Pancreas (tissue), 10 donors: Measurements from ENCODE around the gene NBPF11. TPM values are rescaled to one million over a fixed set of nuclear protein-coding genes. Genes with fewer than 3 reads are reported as not detected.
"Not testable (repeated sequence)": the region's sequence is repeated elsewhere in the genome, so short reads cannot be mapped to it uniquely, and the experiment has no call there.

Experiments
- ATAC-seq, 4 donors: fragments of 200-7000 bp; cut with Tn5 transposase; one replicate each; pipeline versions ENCODE4 v1.8.0 to v1.9.1; 2020; ENCODE audit warnings: mild to moderate bottlenecking in 4 of 4, moderate library complexity in 4 of 4
- DNase-seq, 6 donors: peaks; one replicate each; pipeline ENCODE4 v3.0.0-alpha.2; 2020
- FAIRE-seq: peaks from 2 replicates; lab custom pipeline; 2012; peaks lifted over from hg19 to GRCh38; lab: Jason Lieb, UNC
- H3K27ac ChIP-seq, 4 donors: fragments of 200-600 bp; sonication (generic); 1 replicate in 3 of 4; 2 replicates in 1 of 4; pipeline versions ENCODE4 v1.5.0 to v1.8.0; 2020
- H3K27me3 ChIP-seq, 4 donors: fragments of 200-600 bp; one replicate each; pipeline ENCODE4 v1.8.0; 2021
- H3K36me3 ChIP-seq, 3 donors: fragments of 200-600 bp; sonication (generic) in 1 of 3; one replicate each; pipeline versions ENCODE4 v1.5.0 to v1.8.0; 2020 to 2021
- H3K4me1 ChIP-seq, 3 donors: fragments of 200-600 bp; one replicate each; pipeline ENCODE4 v1.8.0; 2021
- H3K4me3 ChIP-seq, 4 donors: fragments of 200-600 bp; sonication (generic) in 2 of 4; one replicate each; pipeline versions ENCODE4 v1.5.0 to v1.8.0; 2020 to 2021
- H3K9me3 ChIP-seq, 4 donors: fragments of 200-600 bp; one replicate each; pipeline ENCODE4 v1.8.0; 2021
- WGBS, 2 donors: extraction: QIAGEN DNeasy Blood & Tissue Kit; methylation state at CpG; one replicate each; pipeline ENCODE4 v1.1.7; 2013; 5-methylcytosine and 5-hydroxymethylcytosine counted together
- intact Hi-C, 3 donors: fragments of 100-400 bp; cut with DNase I; formaldehyde crosslinking; loops; one replicate each; pipeline versions ENCODE4 v1.11.1 to v1.14.2; 2022
- polyA plus RNA-seq, 2 donors: library from polyadenylated mRNA; stranded (reverse); fragments of 200-250 nt; gene quantifications; one replicate each; pipeline ENCODE4 v1.2.3, GENCODE V29; 2013
- total RNA-seq, 6 donors: library from RNA; stranded (reverse); fragmentation: NEBNext Ultra II Directional in 4 of 6; extraction: Animal tissue kit (Norgen Biotek cat#: 25700) in 4 of 6; gene quantifications; one replicate each; pipeline versions ENCODE4 v1.2.1 to v1.2.4, GENCODE V29; 2021 to 2023
- TF ChIP-seq, protein P1 (sequence below), 4 donors: fragments of 200-600 bp; sonication (generic) in 3 of 4; IDR thresholded peaks; one replicate each; pipeline versions ENCODE4 v1.5.0 to v1.8.0; 2021; ENCODE audit warnings: antibody characterized with exemption in 4 of 4
- donor health status: healthy with polysubstance abuse.
- donor health status: DM: no; HTN: no; CAD: no; lungs with moderate emphysema.
- donor health status: DM: no; HTN: no; CAD: no.
- donor health status: control.
- donor health status: control.
- donor health status: Bipolar disorder and iron deficiency.
- donor health status: DM: yes; HTN: yes; CAD: no.
- donor health status: DM: no; HTN: no; CAD: no.
- donor health status: DM: no; HTN: no; CAD: no.
- donor health status: DM: yes; HTN: yes; CAD: no.

The NBPF11 gene
- total and polyA plus RNA-seq, 8 donors: 4.0 to 9.8 (median 6.3) TPM

DNA sequence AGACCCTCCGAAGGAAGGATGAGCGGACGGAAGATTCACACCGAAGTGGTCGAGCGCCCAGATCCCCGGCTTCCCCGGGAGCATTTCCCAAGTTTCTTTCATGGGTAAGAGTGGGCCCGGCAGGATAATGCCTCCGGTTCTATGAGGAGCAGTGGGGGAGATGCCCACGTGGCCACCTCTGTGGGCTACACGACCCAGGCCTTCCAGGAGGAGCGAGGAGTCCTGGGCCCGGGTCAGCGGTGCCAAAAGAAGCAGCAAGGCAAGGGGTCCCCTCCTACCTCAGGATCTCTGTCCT lies 7.9 kb upstream of the NBPF11 start:
- Histone ChIP-seq H3K27ac (no peak overlapping the region), H3K4me3 (no peak overlapping the region), H3K9me3 (no peaks in the 10 kb centered on the region), H3K4me1 (no peaks in the 10 kb centered on the region), H3K36me3 (no peaks in the 10 kb centered on the region), H3K27me3 (peaks cover 0 to 13% (median 4%) of the 10 kb centered on the region in 4 donors)
- TF ChIP-seq, protein P1, sequence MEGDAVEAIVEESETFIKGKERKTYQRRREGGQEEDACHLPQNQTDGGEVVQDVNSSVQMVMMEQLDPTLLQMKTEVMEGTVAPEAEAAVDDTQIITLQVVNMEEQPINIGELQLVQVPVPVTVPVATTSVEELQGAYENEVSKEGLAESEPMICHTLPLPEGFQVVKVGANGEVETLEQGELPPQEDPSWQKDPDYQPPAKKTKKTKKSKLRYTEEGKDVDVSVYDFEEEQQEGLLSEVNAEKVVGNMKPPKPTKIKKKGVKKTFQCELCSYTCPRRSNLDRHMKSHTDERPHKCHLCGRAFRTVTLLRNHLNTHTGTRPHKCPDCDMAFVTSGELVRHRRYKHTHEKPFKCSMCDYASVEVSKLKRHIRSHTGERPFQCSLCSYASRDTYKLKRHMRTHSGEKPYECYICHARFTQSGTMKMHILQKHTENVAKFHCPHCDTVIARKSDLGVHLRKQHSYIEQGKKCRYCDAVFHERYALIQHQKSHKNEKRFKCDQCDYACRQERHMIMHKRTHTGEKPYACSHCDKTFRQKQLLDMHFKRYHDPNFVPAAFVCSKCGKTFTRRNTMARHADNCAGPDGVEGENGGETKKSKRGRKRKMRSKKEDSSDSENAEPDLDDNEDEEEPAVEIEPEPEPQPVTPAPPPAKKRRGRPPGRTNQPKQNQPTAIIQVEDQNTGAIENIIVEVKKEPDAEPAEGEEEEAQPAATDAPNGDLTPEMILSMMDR (IDR thresholded peaks at IDR 0.05): no peak
- intact Hi-C loops: no loop called here
- peak in 1 of 6 donors; percentile 20 for DNase-seq
- FAIRE-seq: no peak
- 40 to 48% methylated on average over 14 to 15 of the region's 15 CpGs for WGBS, 2 donors
- ATAC-seq: no peak

DNA sequence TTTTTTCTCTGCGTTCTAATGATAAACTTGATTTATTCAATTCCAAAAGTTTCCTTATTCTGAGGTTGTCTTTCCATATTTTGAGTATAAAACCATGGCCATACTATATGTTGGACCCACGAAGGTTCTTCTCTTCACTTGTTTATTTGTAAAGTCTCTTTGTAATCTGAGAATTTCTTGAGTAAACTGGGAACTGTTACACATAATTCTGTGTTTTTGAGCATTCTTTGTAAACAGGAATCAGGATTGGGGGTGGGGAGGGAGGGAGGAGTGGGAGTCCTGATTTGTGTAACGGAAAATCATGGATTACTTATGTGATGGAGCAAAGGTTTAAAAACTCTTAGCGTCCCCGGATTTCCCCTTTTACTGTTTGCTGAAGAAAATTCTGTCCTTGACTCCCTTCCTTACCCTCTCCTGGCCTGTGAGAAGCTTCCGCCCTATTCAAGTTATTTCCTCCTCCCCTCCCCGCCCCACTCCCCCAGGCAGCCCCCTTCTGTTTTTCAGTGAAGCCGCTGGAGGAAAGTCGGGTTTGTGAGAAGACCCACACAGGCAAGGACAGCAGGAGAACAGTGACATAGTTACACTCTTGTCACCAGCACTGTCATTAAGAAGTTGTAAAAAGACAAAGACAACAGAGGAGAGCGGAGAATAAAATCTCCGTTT lies 6.4 kb upstream of the NBPF11 start:
- WGBS, 2 donors: 38 to 43% methylated on average over 11 of the region's 11 CpGs
- H3K4me3 ChIP-seq: no peak overlapping the region
- H3K27me3 ChIP-seq: peaks cover 0 to 13% (median 4%) of the 10 kb centered on the region in 4 donors
- no peaks in the 10 kb centered on the region for H3K4me1 ChIP-seq
- ATAC-seq (no peak), FAIRE-seq (no peak), DNase-seq (no peak)
- TF ChIP-seq, protein P1 (IDR thresholded peaks at IDR 0.05): no peak
- H3K27ac ChIP-seq: no peak overlapping the region
- H3K36me3 ChIP-seq: no peaks in the 10 kb centered on the region
- no peaks in the 10 kb centered on the region for H3K9me3 ChIP-seq
- intact Hi-C loops: no loop called here

DNA sequence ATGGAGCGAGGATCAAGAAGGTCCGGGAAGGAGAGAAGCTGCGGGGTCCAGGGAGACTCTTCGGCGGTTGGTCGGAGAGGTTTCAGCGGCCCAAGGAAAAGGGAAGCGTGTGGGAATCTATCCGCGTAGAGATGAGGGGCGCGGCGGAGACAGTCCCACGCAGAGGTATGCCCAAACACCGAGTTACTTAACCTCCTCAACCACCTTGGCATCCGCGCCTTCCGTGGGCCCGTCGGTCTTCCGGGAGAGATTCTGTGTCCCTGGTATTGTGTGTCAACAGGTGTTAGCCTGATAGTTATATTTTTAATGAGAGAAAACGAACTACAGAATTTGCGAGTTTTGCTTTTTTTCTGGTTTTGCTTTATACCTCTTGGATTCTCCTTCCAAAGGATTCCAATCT lies 5.7 kb upstream of the NBPF11 start:
- H3K4me1 ChIP-seq, H3K4me3 ChIP-seq, intact Hi-C loops, ATAC-seq, FAIRE-seq, DNase-seq, H3K27ac ChIP-seq, H3K36me3 ChIP-seq, H3K9me3 ChIP-seq: not testable (repeated sequence)
- peaks cover 0 to 13% (median 4%) of the 10 kb centered on the region in 4 donors for H3K27me3 ChIP-seq
- WGBS, 2 donors: 17 to 37% methylated on average over 9 of the region's 23 CpGs

DNA sequence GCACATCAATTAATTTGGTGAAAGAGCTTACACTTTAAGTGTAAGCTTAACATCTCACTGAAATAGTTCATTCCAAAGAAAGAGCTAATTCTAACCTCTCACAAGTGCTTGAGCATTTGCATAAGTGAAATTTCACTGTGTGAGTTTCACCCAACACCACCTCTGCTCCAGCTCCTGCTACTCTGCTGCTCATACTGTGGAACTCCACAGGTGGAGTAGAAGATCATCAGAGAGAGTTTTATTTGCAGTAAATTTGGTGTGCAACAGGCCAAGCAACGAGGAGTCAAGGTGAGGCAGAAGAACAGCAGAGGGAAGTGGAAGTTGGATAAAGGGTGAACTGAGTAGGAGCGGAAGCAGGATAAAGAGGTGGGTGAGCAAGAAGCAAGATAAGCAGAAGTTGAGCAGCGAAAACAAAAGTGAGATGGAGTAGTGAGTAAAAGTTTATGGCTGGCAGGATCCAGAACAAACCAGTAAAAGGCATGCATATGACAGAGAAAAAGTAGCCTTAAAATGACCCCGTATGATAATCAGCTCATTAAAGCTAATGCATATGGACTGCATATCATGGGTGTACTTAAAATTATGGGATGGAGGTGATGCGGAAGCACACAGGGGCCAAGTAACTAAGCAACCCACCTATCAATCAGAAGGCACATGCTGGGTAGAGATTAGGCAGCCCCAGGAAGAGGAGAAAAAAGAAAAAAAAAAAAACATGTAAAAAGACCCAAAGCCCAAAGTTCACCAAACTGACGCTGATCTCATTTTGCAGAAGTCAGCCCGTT lies 3.6 kb upstream of the NBPF11 start:
- WGBS, 2 donors: 38 to 40% methylated on average over 6 of the region's 7 CpGs
- H3K27ac ChIP-seq, ATAC-seq, FAIRE-seq, H3K4me3 ChIP-seq, intact Hi-C loops, H3K9me3 ChIP-seq, DNase-seq, H3K4me1 ChIP-seq, H3K36me3 ChIP-seq: not testable (repeated sequence)
- H3K27me3 ChIP-seq: peaks cover 0 to 13% (median 4%) of the 10 kb centered on the region in 4 donors

DNA sequence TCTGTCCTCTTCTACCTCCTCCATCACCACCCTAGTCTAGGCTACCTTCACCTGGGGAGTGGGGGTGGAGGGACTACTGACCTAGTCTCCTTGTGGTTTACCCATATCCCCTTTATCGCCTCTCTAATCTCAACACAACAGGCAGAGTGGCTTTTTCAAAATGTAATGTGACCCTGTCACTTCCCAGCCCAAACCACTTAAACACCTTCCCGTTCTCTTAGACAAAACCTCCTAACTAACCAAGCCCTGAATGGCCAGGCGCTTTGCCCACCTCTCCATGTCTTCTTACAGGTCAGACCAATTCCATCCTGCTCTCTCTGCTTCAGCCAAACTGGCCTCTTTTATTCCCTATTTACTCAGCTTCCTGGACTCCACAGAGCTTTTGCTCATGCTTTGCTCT lies 714 bp upstream of the NBPF11 start:
- 86 to 91% methylated on average over 3 of the region's 3 CpGs for WGBS, 2 donors
- ATAC-seq, H3K27ac ChIP-seq, H3K4me3 ChIP-seq, H3K4me1 ChIP-seq, intact Hi-C loops, DNase-seq, H3K27me3 ChIP-seq, H3K36me3 ChIP-seq, FAIRE-seq, H3K9me3 ChIP-seq: not testable (repeated sequence)

- H3K36me3 ChIP-seq, FAIRE-seq, H3K4me1 ChIP-seq, H3K27me3 ChIP-seq, intact Hi-C loops, H3K9me3 ChIP-seq: not testable (repeated sequence)
- peak; percentile 56 to 87 (median 69) for DNase-seq
- Histone ChIP-seq H3K4me3 (peak overlapping the region; percentile 52 to 72 (median 68)), H3K27ac (peak overlapping the region; percentile 59 to 79 (median 72))
- peak; percentile 74 to 85 (median 80) for ATAC-seq
- WGBS, 2 donors: 0% methylated on average over 24 to 37 of the region's 40 CpGs
Measured at GRCh38 chr1:148151371-148151819, 686 bp downstream of the NBPF11 start.

- DNase-seq: not testable (repeated sequence)
- 15 to 22% methylated on average over 13 of the region's 13 CpGs for WGBS, 2 donors
Measured at GRCh38 chr1:148150945-148151344, 1.1 kb downstream of the NBPF11 start.

DNA sequence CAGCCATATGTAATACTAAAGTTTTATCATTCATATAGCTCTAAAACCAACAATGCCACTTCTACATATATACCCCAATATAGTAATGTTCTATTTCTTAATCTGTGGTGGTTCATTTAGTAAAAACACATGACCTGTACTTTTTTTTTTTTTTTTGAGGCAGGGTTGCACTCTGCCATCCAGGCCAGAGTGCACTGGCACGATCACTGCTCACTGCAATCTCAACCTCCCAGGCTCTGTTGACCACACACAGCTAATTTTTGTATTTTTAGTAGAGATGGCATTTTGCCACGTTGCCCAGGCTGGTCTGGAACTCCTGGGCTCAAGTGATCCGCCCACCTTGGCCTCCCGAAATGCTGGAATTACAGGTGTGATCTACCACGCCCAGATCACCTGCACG lies 2.1 kb downstream of the NBPF11 start:
- H3K9me3 ChIP-seq, H3K27me3 ChIP-seq, H3K4me1 ChIP-seq, intact Hi-C loops, ATAC-seq, H3K36me3 ChIP-seq, H3K27ac ChIP-seq, H3K4me3 ChIP-seq, FAIRE-seq, DNase-seq: not testable (repeated sequence)
- 29 to 35% methylated on average over 2 of the region's 6 CpGs for WGBS, 2 donors

More at GRCh38 chr1:148150945-148151344, 1.1 kb downstream of the NBPF11 start:
- H3K4me1 ChIP-seq, H3K27me3 ChIP-seq, FAIRE-seq, H3K9me3 ChIP-seq, intact Hi-C loops, H3K36me3 ChIP-seq, H3K27ac ChIP-seq: not testable (repeated sequence)
- peak in 2 of 4 donors; percentile 7 to 22 for ATAC-seq
- H3K4me3 ChIP-seq: peak overlapping the region; percentile 52 to 72 (median 68)

GRCh38 chr1:148149050-148149815 lies 2.8 kb downstream of the NBPF11 start:
- H3K27me3 ChIP-seq, intact Hi-C loops, FAIRE-seq, H3K4me1 ChIP-seq, H3K9me3 ChIP-seq, ATAC-seq, H3K4me3 ChIP-seq, H3K27ac ChIP-seq, H3K36me3 ChIP-seq: not testable (repeated sequence)
- 93% methylated on average over 41 to 67 of the region's 72 CpGs for WGBS, 2 donors
- peak in 1 of 6 donors; percentile 31 for DNase-seq
